H1 (cell line): ENCODE results near the gene MARCHF3. TPM values are rescaled to one million over a fixed set of nuclear protein-coding genes. Genes with fewer than 3 reads are reported as not detected.

ENCODE experiments used
- POLR2AphosphoS5 ChIP-seq: IDR thresholded peaks from 2 replicates; pipeline ENCODE4 v1.6.1; 2011; ENCODE audit warnings: low read depth, low read length
- polyA plus RNA-seq, 7 experiments: library from polyadenylated mRNA; depleted of rRNA in 3 of 7; stranded (reverse) in 5 of 7; unstranded in 2 of 7; fragments of >200 nt in 5 of 7; fragments of 200-250 nt in 2 of 7; gene quantifications; 1 replicate in 5 of 7; 2 replicates in 1 of 7; 4 replicates in 1 of 7; pipeline versions ENCODE4 v1.2.1 to v1.2.3, GENCODE V29; 2011 to 2013; ENCODE audit warnings: missing spikeins in 2 of 7, mixed read lengths in 2 of 7
- total RNA-seq: library from RNA; stranded (reverse); fragmentation: NEBNext Ultra II Directional; extraction: Animal tissue kit (Norgen Biotek cat#: 25700); gene quantifications from 2 replicates; pipeline ENCODE4 v1.2.1, GENCODE V29; 2021

Gene MARCHF3
- total and polyA plus RNA-seq, 2 of the 8 experiments (the other 6 are each of a cell fraction or from before 2014, with no cell fraction given): 12.0 to 16.9 TPM

DNA sequence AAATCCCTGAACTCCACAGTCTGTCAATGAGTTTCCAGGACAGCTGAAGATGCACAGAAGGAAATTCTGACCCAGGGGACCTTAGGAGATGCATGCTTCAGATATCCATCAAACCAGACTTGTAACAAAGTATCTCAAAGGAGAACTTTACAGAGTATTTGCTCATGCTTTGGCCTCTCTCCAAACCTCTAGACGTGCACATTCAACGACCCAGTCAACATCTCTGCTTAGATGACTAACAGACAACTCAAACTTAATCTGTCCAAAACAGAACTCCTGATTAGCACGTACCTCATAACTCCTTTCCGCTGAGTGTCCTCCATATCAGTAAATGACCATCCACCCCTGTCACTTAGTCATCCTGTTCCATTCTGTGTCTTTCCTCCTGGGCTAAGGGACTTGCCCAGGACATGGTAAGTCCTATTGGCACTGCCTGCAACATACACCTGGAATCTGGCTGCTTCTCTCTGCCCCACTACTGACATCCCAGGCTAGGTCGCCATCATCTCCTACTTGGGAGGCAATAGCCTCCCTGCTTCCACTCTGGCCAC, 146.0 kb downstream of the MARCHF3 start (continued):
- TF ChIP-seq POLR2AphosphoS5: no peak
